Stomach (tissue), 4 donors: ENCODE measurements around the gene EFCAB11.

Experiments used
- CTCF ChIP-seq, 7 experiments: fragments of 450-650 bp in 4 of 7; fragments of 200-600 bp in 3 of 7; sonication (generic) in 3 of 7; IDR thresholded peaks; one replicate each; pipeline ENCODE4 v1.5.1; 2016 to 2019; ENCODE audit warnings: antibody characterized with exemption in 7 of 7, control low read depth in 2 of 7, mild to moderate bottlenecking in 1 of 7
- EP300 ChIP-seq: sonication (generic); formaldehyde crosslinking; IDR thresholded peaks from one replicate; pipeline ENCODE4 v1.6.1; 2017; ENCODE audit warnings: antibody characterized with exemption
- POLR2A ChIP-seq, 4 donors: fragments of 450-650 bp; IDR thresholded peaks; one replicate each; pipeline ENCODE4 v1.6.1; 2016; ENCODE audit warnings: antibody characterized with exemption in 4 of 4, control low read depth in 2 of 4, mild to moderate bottlenecking in 1 of 4, moderate library complexity in 1 of 4
- POLR2AphosphoS5 ChIP-seq, 3 donors: sonication (generic); formaldehyde crosslinking; IDR thresholded peaks; one replicate each; pipeline ENCODE4 v1.6.1; 2016; ENCODE audit warnings: antibody characterized with exemption in 3 of 3

DNA sequence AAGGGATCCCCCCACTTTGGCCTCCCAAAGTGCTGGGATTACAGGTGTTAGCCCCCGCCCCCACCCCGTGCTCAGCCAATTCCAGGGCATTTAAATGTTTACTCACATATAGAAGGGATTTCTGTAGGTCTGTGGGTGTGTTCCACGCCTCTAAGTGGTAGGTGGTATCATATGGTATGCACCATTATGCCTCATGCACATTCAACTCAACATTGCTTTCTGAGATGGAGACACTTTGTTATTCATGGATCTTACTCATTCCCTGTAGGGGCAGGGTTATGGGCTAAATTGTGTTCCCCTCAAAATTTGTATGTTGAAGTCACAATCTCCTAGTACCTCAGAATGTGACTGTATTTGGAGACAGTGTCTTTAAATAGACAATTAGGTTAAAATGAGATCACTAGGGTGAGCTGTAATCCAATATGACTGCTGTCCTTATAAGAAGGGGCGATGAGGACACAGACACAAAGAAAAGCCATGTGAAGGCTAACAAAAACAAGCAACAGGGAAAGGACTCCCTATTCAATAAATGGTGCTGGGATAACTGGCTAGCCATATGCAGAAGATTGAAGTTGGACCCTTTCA is 200.6 kb downstream of the EFCAB11 start:
- TF ChIP-seq CTCF (IDR thresholded peaks at IDR 0.05) (no peak), POLR2A (IDR thresholded peaks at IDR 0.05) (no peak), POLR2AphosphoS5 (IDR thresholded peaks at IDR 0.05) (no peak), EP300 (no peak)
